ENCODE measurements around the gene ARL2BP. TPM values are rescaled to one million over a fixed set of nuclear protein-coding genes. Genes with fewer than 3 reads are reported as not detected.
"Not testable (repeated sequence)": the region's sequence is repeated elsewhere in the genome, so short reads cannot be mapped to it uniquely, and the experiment has no call there.

The ARL2BP gene
- polyA plus RNA-seq, 1 donor (not counting 4 experiments of a cell fraction or from before 2014, with no cell fraction given), result 98.0 TPM

DNA sequence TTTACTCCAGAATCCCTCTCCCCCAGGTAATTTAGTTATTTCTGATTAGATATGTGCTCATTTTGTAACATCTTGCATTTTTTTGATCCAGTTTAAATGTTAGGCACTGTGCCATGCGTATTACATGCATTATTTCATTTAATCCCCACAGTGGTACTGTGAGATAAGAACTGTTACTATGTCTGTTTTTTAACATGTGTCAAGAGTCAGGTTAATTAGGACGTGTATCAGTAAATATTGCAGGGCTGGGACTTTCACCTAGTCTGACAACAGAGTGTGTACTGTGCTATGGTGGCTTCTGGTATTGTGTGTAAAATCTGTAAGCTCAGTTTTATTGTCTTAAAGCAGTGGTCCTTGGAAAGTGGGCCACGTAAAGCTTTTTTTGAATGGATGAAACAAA is 48.3 kb upstream of the ARL2BP start:
- DNase-seq (ENCODE audit: low read depth, low spot score) (no peak), FAIRE-seq (no peak)
- Histone ChIP-seq H3K4me2 (ENCODE audit: control insufficient read depth, extremely low read depth, insufficient read depth, low read depth, low read length) (no peak overlapping the region), H3K27me3 (ENCODE audit: control insufficient read depth, extremely low read depth, insufficient read depth, low read length) (no peaks in the 10 kb centered on the region), H2AFZ (ENCODE audit: control insufficient read depth, low read length) (no peak overlapping the region), H3K4me1 (ENCODE audit: control insufficient read depth, extremely low read depth, insufficient read depth, low read length) (peaks cover 38% of the 10 kb centered on the region), H4K20me1 (ENCODE audit: control insufficient read depth, extremely low read depth, insufficient read depth, low read length) (no peaks in the 10 kb centered on the region), H3K4me3 (ENCODE audit: control insufficient read depth in 2 of 3, extremely low read depth in 1 of 3, insufficient read depth in 2 of 3, low read depth in 1 of 3, low read length in 3 of 3) (no peak overlapping the region), H3K9me3 (ENCODE audit: control insufficient read depth, low read depth, low read length) (no peaks in the 10 kb centered on the region), H3K27ac (ENCODE audit: control insufficient read depth, insufficient read depth, low read length) (peak overlapping the region; percentile 8), H3K9me1 (ENCODE audit: control insufficient read depth, extremely low read depth, insufficient read depth, low read length) (no peaks in the 10 kb centered on the region), H3K79me2 (ENCODE audit: control insufficient read depth, insufficient read depth, low read length) (peaks cover 61% of the 10 kb centered on the region), H3K9ac (ENCODE audit: control insufficient read depth, extremely low read depth, insufficient read depth, low read length) (no peak overlapping the region), H3K36me3 (ENCODE audit: control insufficient read depth in 2 of 2, extremely low read depth in 1 of 2, insufficient read depth in 2 of 2, low read length in 2 of 2) (peaks cover 0 to 5% of the 10 kb centered on the region in 2 experiments)
- TF ChIP-seq, protein P1, sequence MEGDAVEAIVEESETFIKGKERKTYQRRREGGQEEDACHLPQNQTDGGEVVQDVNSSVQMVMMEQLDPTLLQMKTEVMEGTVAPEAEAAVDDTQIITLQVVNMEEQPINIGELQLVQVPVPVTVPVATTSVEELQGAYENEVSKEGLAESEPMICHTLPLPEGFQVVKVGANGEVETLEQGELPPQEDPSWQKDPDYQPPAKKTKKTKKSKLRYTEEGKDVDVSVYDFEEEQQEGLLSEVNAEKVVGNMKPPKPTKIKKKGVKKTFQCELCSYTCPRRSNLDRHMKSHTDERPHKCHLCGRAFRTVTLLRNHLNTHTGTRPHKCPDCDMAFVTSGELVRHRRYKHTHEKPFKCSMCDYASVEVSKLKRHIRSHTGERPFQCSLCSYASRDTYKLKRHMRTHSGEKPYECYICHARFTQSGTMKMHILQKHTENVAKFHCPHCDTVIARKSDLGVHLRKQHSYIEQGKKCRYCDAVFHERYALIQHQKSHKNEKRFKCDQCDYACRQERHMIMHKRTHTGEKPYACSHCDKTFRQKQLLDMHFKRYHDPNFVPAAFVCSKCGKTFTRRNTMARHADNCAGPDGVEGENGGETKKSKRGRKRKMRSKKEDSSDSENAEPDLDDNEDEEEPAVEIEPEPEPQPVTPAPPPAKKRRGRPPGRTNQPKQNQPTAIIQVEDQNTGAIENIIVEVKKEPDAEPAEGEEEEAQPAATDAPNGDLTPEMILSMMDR (optimal IDR thresholded peaks at IDR 0.05 in 1 of 3, IDR thresholded peaks at IDR 0.05 in 1 of 3, conservative IDR thresholded peaks at IDR 0.05 in 1 of 3; ENCODE audit: extremely low read depth in 1 of 3, insufficient read depth in 2 of 3, low read length in 3 of 3), result no peak
- dilution Hi-C loops (cut with MboI; ENCODE audit: extremely low pct_ligation_motif_present, low sequenced_read_pairs), result no loop called here

DNA sequence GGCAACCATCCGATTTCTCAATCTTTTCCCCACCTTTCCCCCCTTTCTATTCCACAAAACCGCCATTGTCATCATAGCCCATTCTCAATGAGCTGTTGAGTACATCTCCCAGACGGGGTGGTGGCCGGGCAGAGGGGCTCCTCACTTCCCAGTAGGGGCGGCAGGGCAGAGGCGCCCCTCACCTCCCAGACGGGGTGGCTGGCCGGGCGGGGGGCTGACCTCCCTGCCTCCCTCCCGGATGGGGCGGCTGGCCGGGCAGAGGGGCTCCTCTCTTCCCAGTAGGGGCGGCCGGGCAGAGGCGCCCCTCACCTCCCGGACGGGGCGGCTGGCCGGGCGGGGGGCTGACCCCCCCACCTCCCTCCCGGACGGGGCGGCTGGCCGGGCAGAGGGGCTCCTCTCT is 44.7 kb upstream of the ARL2BP start:
- H4K20me1 ChIP-seq (ENCODE audit: control insufficient read depth, extremely low read depth, insufficient read depth, low read length); DNase-seq (ENCODE audit: low read depth, low spot score); H3K27ac ChIP-seq (ENCODE audit: control insufficient read depth, insufficient read depth, low read length); H3K4me1 ChIP-seq (ENCODE audit: control insufficient read depth, extremely low read depth, insufficient read depth, low read length); H3K9me3 ChIP-seq (ENCODE audit: control insufficient read depth, low read depth, low read length); H2AFZ ChIP-seq (ENCODE audit: control insufficient read depth, low read length); H3K4me2 ChIP-seq (ENCODE audit: control insufficient read depth, extremely low read depth, insufficient read depth, low read depth, low read length); H3K9ac ChIP-seq (ENCODE audit: control insufficient read depth, extremely low read depth, insufficient read depth, low read length); H3K4me3 ChIP-seq (ENCODE audit: control insufficient read depth in 2 of 3, extremely low read depth in 1 of 3, insufficient read depth in 2 of 3, low read depth in 1 of 3, low read length in 3 of 3); H3K27me3 ChIP-seq (ENCODE audit: control insufficient read depth, extremely low read depth, insufficient read depth, low read length); dilution Hi-C loops (cut with MboI; ENCODE audit: extremely low pct_ligation_motif_present, low sequenced_read_pairs); H3K9me1 ChIP-seq (ENCODE audit: control insufficient read depth, extremely low read depth, insufficient read depth, low read length); FAIRE-seq: not testable (repeated sequence)
- H3K36me3 ChIP-seq (ENCODE audit: control insufficient read depth in 2 of 2, extremely low read depth in 1 of 2, insufficient read depth in 2 of 2, low read length in 2 of 2), result peaks cover 6 to 16% of the 10 kb centered on the region in 2 experiments
- H3K79me2 ChIP-seq (ENCODE audit: control insufficient read depth, insufficient read depth, low read length), result peaks cover 42% of the 10 kb centered on the region

DNA sequence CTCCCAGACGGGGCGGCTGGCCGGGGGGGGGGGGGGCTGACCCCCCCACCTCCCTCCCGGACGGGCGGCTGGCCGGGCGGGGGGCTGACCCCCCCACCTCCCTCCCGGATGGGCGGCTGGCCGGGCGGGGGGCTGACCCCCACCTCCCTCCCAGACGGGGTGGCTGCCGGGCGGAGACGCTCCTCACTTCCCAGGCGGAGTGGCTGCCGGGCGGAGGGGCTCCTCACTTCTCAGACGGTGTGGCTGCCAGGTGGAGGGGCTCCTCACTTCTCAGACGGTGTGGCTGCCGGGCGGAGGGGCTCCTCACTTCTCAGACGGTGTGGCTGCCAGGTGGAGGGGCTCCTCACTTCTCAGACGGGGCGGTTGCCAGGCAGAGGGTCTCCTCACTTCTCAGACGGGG is 44.1 kb upstream of the ARL2BP start:
- peaks cover 37% of the 10 kb centered on the region for H3K79me2 ChIP-seq (ENCODE audit: control insufficient read depth, insufficient read depth, low read length)
- peaks cover 6 to 17% of the 10 kb centered on the region in 2 experiments for H3K36me3 ChIP-seq (ENCODE audit: control insufficient read depth in 2 of 2, extremely low read depth in 1 of 2, insufficient read depth in 2 of 2, low read length in 2 of 2)
- DNase-seq (ENCODE audit: low read depth, low spot score); H3K9me1 ChIP-seq (ENCODE audit: control insufficient read depth, extremely low read depth, insufficient read depth, low read length); H3K27ac ChIP-seq (ENCODE audit: control insufficient read depth, insufficient read depth, low read length); FAIRE-seq; H3K9me3 ChIP-seq (ENCODE audit: control insufficient read depth, low read depth, low read length); H4K20me1 ChIP-seq (ENCODE audit: control insufficient read depth, extremely low read depth, insufficient read depth, low read length); dilution Hi-C loops (cut with MboI; ENCODE audit: extremely low pct_ligation_motif_present, low sequenced_read_pairs); H2AFZ ChIP-seq (ENCODE audit: control insufficient read depth, low read length); H3K4me2 ChIP-seq (ENCODE audit: control insufficient read depth, extremely low read depth, insufficient read depth, low read depth, low read length); H3K27me3 ChIP-seq (ENCODE audit: control insufficient read depth, extremely low read depth, insufficient read depth, low read length); H3K4me3 ChIP-seq (ENCODE audit: control insufficient read depth in 2 of 3, extremely low read depth in 1 of 3, insufficient read depth in 2 of 3, low read depth in 1 of 3, low read length in 3 of 3); H3K4me1 ChIP-seq (ENCODE audit: control insufficient read depth, extremely low read depth, insufficient read depth, low read length); H3K9ac ChIP-seq (ENCODE audit: control insufficient read depth, extremely low read depth, insufficient read depth, low read length): not testable (repeated sequence)

Measured in keratinocyte (primary cell).